ENCODE measurements around the gene ATG9B. TPM values are rescaled to one million over a fixed set of nuclear protein-coding genes. Genes with fewer than 3 reads are reported as not detected.

Gene ATG9B
- total and polyA plus RNA-seq, 9 of the 15 experiments (the other 6 are each of a cell fraction or from before 2014, with no cell fraction given), result 0.29 to 8.0 (median 2.1) TPM

DNA sequence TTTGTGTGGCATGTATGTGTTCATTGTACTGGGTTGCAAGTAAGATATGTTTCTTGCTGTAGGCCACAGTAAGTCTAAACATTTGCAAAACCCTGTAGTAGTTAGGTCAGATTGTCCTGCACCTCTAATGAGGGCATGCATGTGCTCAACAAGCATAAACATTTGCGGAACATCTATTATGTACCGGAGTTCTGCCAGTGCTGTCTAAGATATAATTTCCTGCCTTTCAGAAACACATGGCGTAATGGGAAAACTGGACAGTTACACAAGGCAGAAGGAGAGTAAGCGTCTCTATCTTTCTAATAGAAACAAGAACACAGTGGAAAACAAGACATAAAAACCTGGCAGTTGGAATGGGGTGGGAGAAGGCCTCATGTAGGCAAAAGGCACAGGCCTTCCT is 6.7 kb upstream of the ATG9B start:
- FAIRE-seq, result no peak
- POLR2A ChIA-PET, result interaction anchor here (14.3 kb wide), 1 partner anchor 22 kb away, joined by 146 read pairs; no protein-coding TSS in a partner anchor
- intact Hi-C loops (cut with micrococcal nuclease) (no loop called here), in situ Hi-C loops (cut with MboI) (no loop called here)
- peaks cover 34% of the 10 kb centered on the region for H3K79me2 ChIP-seq (ENCODE audit: control insufficient read depth, insufficient read depth, low read length)
- no TSS peak for BruUV-seq (replicated peaks)
- no peak overlapping the region for H3K27ac ChIP-seq (ENCODE audit: extremely low read depth, low read depth, low read length)
- no peaks in the 10 kb centered on the region for H3K9me1 ChIP-seq (ENCODE audit: control insufficient read depth, insufficient read depth, low read length)
- H3K9ac ChIP-seq (ENCODE audit: insufficient read depth in 1 of 2, low read depth in 2 of 2, low read length in 2 of 2), result no peak overlapping the region
- no peak overlapping the region for H3K4me2 ChIP-seq (ENCODE audit: insufficient read depth, low read length)
- DNase-seq (ENCODE audit: extremely low read depth in 1 of 4, low spot score in 3 of 4), result no peak
- CTCF ChIA-PET (ENCODE audit: low intra/inter-chr PET ratio), result no interaction called here
- H3K27me3 ChIP-seq (ENCODE audit: control insufficient read depth in 2 of 2, insufficient read depth in 2 of 2, low read length in 2 of 2), result no peaks in the 10 kb centered on the region
- H4K20me1 ChIP-seq (replicated peaks; ENCODE audit: control insufficient read depth, insufficient read depth, low read length), result no peaks in the 10 kb centered on the region
- no peaks in the 10 kb centered on the region for H3K9me3 ChIP-seq (replicated peaks; ENCODE audit: control insufficient read depth, insufficient read depth, low read depth, low read length)
- ATAC-seq, result no peak
- 89% methylated on average over 4 of the region's 4 CpGs for WGBS (ENCODE audit: insufficient coverage, low coverage, missing lambda C conversion rate)
- H3K36me3 ChIP-seq (ENCODE audit: control insufficient read depth, insufficient read depth, low read length), result peaks cover 56% of the 10 kb centered on the region; the same call in 2 of the 3 replicates
- H3K4me1 ChIP-seq (replicated peaks in 1 of 2; ENCODE audit: control insufficient read depth in 2 of 2, insufficient read depth in 2 of 2, low read length in 2 of 2), result peaks cover 21 to 50% of the 10 kb centered on the region in 2 experiments
- H2AFZ ChIP-seq (ENCODE audit: low read depth, low read length), result no peak overlapping the region
- TF ChIP-seq ZKSCAN8 (CRISPR knock-in tag; IDR thresholded peaks at IDR 0.05) (no peak), CHD2 (IDR thresholded peaks at IDR 0.05; ENCODE audit: low read depth, low read length) (no peak), CCNT2 (IDR thresholded peaks at IDR 0.05; ENCODE audit: borderline replicate concordance, extremely low read depth, insufficient read length, low read depth, low read length) (no peak), POLR3A (IDR thresholded peaks at IDR 0.05; ENCODE audit: borderline replicate concordance, extremely low read depth, insufficient read depth, insufficient read length) (no peak), MAZ (CRISPR knock-in tag; conservative IDR thresholded peaks at IDR 0.05 in 1 of 2, IDR thresholded peaks at IDR 0.05 in 1 of 2) (no peak), GATA2 (CRISPR knock-in tag; IDR thresholded peaks at IDR 0.05) (no peak), XRCC4 (IDR thresholded peaks at IDR 0.05; ENCODE audit: extremely low read depth, insufficient read depth, insufficient read length) (no peak), CTBP1 (IDR thresholded peaks at IDR 0.05; ENCODE audit: borderline replicate concordance) (no peak), RB1 (IDR thresholded peaks at IDR 0.05; ENCODE audit: low read depth) (no peak), MCM2 (IDR thresholded peaks at IDR 0.05; ENCODE audit: low read depth) (no peak), TAF7 (tag; IDR thresholded peaks at IDR 0.05) (no peak), CSDE1 (IDR thresholded peaks at IDR 0.05) (no peak), ZNF175 (CRISPR knock-in tag; IDR thresholded peaks at IDR 0.05; ENCODE audit: low read depth) (no peak), PHF8 (IDR thresholded peaks at IDR 0.05; ENCODE audit: borderline replicate concordance, low read length) (no peak), SRSF7 (optimal IDR thresholded peaks at IDR 0.05; ENCODE audit: low read depth, low read length) (no peak), RCOR1 (IDR thresholded peaks at IDR 0.05; ENCODE audit: borderline replicate concordance in 1 of 2, low read depth in 2 of 2, low read length in 2 of 2) (no peak), NFYB (IDR thresholded peaks at IDR 0.05; ENCODE audit: extremely low read depth, insufficient read length) (no peak), POLR2AphosphoS5 (IDR thresholded peaks at IDR 0.05; ENCODE audit: control insufficient read depth, insufficient read depth, low read depth, low read length) (no peak)
- TF ChIP-seq, protein P1, sequence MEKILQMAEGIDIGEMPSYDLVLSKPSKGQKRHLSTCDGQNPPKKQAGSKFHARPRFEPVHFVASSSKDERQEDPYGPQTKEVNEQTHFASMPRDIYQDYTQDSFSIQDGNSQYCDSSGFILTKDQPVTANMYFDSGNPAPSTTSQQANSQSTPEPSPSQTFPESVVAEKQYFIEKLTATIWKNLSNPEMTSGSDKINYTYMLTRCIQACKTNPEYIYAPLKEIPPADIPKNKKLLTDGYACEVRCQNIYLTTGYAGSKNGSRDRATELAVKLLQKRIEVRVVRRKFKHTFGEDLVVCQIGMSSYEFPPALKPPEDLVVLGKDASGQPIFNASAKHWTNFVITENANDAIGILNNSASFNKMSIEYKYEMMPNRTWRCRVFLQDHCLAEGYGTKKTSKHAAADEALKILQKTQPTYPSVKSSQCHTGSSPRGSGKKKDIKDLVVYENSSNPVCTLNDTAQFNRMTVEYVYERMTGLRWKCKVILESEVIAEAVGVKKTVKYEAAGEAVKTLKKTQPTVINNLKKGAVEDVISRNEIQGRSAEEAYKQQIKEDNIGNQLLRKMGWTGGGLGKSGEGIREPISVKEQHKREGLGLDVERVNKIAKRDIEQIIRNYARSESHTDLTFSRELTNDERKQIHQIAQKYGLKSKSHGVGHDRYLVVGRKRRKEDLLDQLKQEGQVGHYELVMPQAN (IDR thresholded peaks at IDR 0.05; ENCODE audit: borderline replicate concordance), result no peak
- TF ChIP-seq, protein P2, sequence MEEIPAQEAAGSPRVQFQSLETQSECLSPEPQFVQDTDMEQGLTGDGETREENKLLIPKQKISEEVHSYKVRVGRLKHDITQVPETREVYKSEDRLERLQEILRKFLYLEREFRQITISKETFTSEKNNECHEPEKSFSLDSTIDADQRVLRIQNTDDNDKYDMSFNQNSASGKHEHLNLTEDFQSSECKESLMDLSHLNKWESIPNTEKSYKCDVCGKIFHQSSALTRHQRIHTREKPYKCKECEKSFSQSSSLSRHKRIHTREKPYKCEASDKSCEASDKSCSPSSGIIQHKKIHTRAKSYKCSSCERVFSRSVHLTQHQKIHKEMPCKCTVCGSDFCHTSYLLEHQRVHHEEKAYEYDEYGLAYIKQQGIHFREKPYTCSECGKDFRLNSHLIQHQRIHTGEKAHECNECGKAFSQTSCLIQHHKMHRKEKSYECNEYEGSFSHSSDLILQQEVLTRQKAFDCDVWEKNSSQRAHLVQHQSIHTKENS (CRISPR knock-in tag; IDR thresholded peaks at IDR 0.05), result no peak
- H3K4me3 ChIP-seq, result no peak overlapping the region
